ENCODE measurements around the gene CLIP3. TPM values are rescaled to one million over a fixed set of nuclear protein-coding genes. Genes with fewer than 3 reads are reported as not detected.
"Not testable (repeated sequence)": the region's sequence is repeated elsewhere in the genome, so short reads cannot be mapped to it uniquely, and the experiment has no call there.

Gene CLIP3
- total RNA-seq, 1 experiment from 2014 or later = 9.2 TPM

DNA sequence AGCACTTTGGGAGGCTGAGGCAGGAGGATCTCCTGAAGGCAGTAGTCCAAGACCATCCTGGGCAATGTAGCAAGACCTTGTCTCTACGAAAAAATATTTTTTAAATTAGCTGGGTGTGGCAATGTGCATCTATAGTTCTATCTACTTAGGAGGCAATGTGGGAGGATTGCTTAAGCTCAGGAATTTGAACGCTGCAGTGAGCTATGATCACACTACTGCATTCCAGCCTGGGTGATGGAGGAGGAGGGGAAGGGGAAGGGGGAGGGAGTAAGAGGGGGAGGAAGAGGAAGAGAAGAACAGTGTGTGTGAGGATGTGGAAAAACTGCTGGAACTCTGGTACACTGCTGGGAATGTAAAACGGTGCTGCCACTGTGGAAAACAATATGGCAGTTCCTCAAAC lies 9.2 kb upstream of the CLIP3 start:
- POLR2A ChIA-PET (ENCODE audit: low non-redundant PET) = interaction anchor here (0.8 kb wide), 1 partner anchor 12 kb away, joined by 3 read pairs; no protein-coding TSS in a partner anchor

DNA sequence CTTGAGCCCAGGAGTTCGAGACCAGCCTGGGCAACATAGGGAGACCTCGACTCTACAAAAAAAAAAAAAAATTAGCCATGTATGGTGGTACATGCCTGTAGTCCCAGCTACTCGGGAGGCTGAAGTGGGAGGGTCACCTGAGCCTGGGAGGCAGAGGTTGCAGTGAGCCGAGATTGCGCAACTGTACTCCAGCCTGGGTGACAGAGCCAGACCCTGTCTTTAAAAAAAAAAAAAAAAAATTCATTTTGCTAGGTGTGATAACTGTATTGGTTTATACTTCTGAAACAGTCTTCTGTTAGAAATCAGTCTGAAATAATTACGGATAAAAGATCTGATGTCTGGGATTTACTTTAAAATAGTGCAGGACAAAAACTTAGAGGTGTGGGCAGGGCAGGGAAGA lies 8.4 kb upstream of the CLIP3 start:
- H3K27me3 ChIP-seq (replicated peaks; ENCODE audit: insufficient read depth, low read depth, low read length, poor library complexity); CTCF ChIA-PET; POLR2A ChIA-PET (ENCODE audit: low non-redundant PET); DNase-seq (ENCODE audit: low spot score); H3K9me3 ChIP-seq (ENCODE audit: low read depth, low read length, poor library complexity, severe bottlenecking); intact Hi-C loops (cut with micrococcal nuclease; ENCODE audit: unreplicated experiment); H3K36me3 ChIP-seq (ENCODE audit: insufficient read depth, low read length, poor library complexity, severe bottlenecking); H3K4me3 ChIP-seq (ENCODE audit: low read depth, low read length, poor library complexity, severe bottlenecking); BruUV-seq (replicated peaks); H3K4me1 ChIP-seq (ENCODE audit: insufficient read depth, low read length, poor library complexity, severe bottlenecking): not testable (repeated sequence)
- peak overlapping the region; percentile 48 for H3K27ac ChIP-seq (ENCODE audit: low read depth, low read length, poor library complexity, severe bottlenecking)

More for the DNA sequence above, 9.2 kb upstream of the CLIP3 start:
- Histone ChIP-seq H3K27me3 (replicated peaks; ENCODE audit: insufficient read depth, low read depth, low read length, poor library complexity) (no peaks in the 10 kb centered on the region), H3K27ac (ENCODE audit: low read depth, low read length, poor library complexity, severe bottlenecking) (peak overlapping the region; percentile 48), H3K9me3 (ENCODE audit: low read depth, low read length, poor library complexity, severe bottlenecking) (no peaks in the 10 kb centered on the region), H3K4me1 (ENCODE audit: insufficient read depth, low read length, poor library complexity, severe bottlenecking) (no peaks in the 10 kb centered on the region), H3K36me3 (ENCODE audit: insufficient read depth, low read length, poor library complexity, severe bottlenecking) (no peaks in the 10 kb centered on the region), H3K4me3 (ENCODE audit: low read depth, low read length, poor library complexity, severe bottlenecking) (no peak overlapping the region)
- TF ChIP-seq, protein P1, sequence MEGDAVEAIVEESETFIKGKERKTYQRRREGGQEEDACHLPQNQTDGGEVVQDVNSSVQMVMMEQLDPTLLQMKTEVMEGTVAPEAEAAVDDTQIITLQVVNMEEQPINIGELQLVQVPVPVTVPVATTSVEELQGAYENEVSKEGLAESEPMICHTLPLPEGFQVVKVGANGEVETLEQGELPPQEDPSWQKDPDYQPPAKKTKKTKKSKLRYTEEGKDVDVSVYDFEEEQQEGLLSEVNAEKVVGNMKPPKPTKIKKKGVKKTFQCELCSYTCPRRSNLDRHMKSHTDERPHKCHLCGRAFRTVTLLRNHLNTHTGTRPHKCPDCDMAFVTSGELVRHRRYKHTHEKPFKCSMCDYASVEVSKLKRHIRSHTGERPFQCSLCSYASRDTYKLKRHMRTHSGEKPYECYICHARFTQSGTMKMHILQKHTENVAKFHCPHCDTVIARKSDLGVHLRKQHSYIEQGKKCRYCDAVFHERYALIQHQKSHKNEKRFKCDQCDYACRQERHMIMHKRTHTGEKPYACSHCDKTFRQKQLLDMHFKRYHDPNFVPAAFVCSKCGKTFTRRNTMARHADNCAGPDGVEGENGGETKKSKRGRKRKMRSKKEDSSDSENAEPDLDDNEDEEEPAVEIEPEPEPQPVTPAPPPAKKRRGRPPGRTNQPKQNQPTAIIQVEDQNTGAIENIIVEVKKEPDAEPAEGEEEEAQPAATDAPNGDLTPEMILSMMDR (conservative IDR thresholded peaks at IDR 0.05; ENCODE audit: low read depth, low read length) = no peak
- no peak for TF ChIP-seq EZH2 (IDR thresholded peaks at IDR 0.05; ENCODE audit: borderline replicate concordance, low read depth, low read length, poor library complexity, severe bottlenecking)
- intact Hi-C loops (cut with micrococcal nuclease; ENCODE audit: unreplicated experiment) = no loop called here
- no TSS peak for BruUV-seq (replicated peaks)
- DNase-seq (ENCODE audit: low spot score) = peak; percentile 45
- CTCF ChIA-PET = no interaction called here

DNA sequence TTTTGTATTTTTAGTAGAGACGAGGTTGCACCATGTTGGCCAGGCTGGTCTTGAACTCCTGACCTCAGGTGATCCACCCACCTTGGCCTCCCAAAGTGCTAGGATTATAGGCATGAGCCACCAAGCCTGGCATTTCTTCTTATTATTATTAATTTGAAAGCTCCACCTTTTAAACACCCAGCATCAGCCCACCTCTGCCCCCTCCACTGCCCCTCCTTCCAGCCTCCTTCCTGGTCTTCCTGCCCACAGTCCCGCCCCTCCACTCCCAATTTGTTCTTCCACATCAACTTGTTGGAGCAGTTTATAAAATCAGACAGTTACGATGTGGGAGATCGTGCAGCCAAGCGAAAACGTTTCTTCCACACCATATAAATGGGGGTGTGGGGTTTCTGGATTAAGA lies 7.8 kb upstream of the CLIP3 start:
- no peak for DNase-seq (ENCODE audit: low spot score)
- no peak for TF ChIP-seq EZH2 (IDR thresholded peaks at IDR 0.05; ENCODE audit: borderline replicate concordance, low read depth, low read length, poor library complexity, severe bottlenecking)
- TF ChIP-seq, protein P1 (conservative IDR thresholded peaks at IDR 0.05; ENCODE audit: low read depth, low read length) = no peak
- no peak overlapping the region for H3K27ac ChIP-seq (ENCODE audit: low read depth, low read length, poor library complexity, severe bottlenecking)
- no peaks in the 10 kb centered on the region for H3K36me3 ChIP-seq (ENCODE audit: insufficient read depth, low read length, poor library complexity, severe bottlenecking)
- no TSS peak for BruUV-seq (replicated peaks)
- intact Hi-C loops (cut with micrococcal nuclease; ENCODE audit: unreplicated experiment) = no loop called here
- H3K4me3 ChIP-seq (ENCODE audit: low read depth, low read length, poor library complexity, severe bottlenecking) = no peak overlapping the region
- ChIA-PET POLR2A (ENCODE audit: low non-redundant PET) (no interaction called here), CTCF (no interaction called here)
- H3K9me3 ChIP-seq (ENCODE audit: low read depth, low read length, poor library complexity, severe bottlenecking) = no peaks in the 10 kb centered on the region
- H3K4me1 ChIP-seq (ENCODE audit: insufficient read depth, low read length, poor library complexity, severe bottlenecking) = no peaks in the 10 kb centered on the region
- no peaks in the 10 kb centered on the region for H3K27me3 ChIP-seq (replicated peaks; ENCODE audit: insufficient read depth, low read depth, low read length, poor library complexity)

DNA sequence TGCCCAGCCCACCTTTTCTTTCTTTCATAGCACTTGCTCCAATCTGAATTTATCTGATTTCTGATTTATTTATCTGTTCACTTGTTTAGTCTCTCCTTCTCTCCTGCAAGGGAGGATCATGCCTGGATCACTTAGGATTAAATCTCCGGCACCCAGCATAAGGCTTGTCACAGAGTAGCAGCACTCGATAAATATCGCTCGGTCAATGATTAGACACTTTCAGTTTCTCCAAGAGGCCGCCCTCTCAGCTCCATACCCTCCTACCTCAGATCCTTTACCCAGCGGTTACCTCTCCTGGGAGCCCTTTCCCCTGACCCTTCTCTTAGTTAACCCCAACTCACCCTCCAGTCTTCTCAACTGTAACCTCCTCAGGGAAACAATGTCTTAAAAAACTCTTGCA lies 1.4 kb downstream of the CLIP3 start:
- ChIA-PET POLR2A (ENCODE audit: low non-redundant PET) (no interaction called here), CTCF (no interaction called here)
- intact Hi-C loops (cut with micrococcal nuclease; ENCODE audit: unreplicated experiment) = no loop called here
- Histone ChIP-seq H3K27ac (ENCODE audit: low read depth, low read length, poor library complexity, severe bottlenecking) (no peak overlapping the region), H3K4me3 (ENCODE audit: low read depth, low read length, poor library complexity, severe bottlenecking) (no peak overlapping the region), H3K4me1 (ENCODE audit: insufficient read depth, low read length, poor library complexity, severe bottlenecking) (no peaks in the 10 kb centered on the region), H3K9me3 (ENCODE audit: low read depth, low read length, poor library complexity, severe bottlenecking) (no peaks in the 10 kb centered on the region), H3K27me3 (replicated peaks; ENCODE audit: insufficient read depth, low read depth, low read length, poor library complexity) (no peaks in the 10 kb centered on the region), H3K36me3 (ENCODE audit: insufficient read depth, low read length, poor library complexity, severe bottlenecking) (no peaks in the 10 kb centered on the region)
- BruUV-seq (replicated peaks) = no TSS peak
- TF ChIP-seq, protein P1 (conservative IDR thresholded peaks at IDR 0.05; ENCODE audit: low read depth, low read length) = no peak
- no peak for TF ChIP-seq EZH2 (IDR thresholded peaks at IDR 0.05; ENCODE audit: borderline replicate concordance, low read depth, low read length, poor library complexity, severe bottlenecking)
- DNase-seq (ENCODE audit: low spot score) = no peak

Measured in A673 (cell line).